Measurements from ENCODE around the gene TXNRD1.

DNA sequence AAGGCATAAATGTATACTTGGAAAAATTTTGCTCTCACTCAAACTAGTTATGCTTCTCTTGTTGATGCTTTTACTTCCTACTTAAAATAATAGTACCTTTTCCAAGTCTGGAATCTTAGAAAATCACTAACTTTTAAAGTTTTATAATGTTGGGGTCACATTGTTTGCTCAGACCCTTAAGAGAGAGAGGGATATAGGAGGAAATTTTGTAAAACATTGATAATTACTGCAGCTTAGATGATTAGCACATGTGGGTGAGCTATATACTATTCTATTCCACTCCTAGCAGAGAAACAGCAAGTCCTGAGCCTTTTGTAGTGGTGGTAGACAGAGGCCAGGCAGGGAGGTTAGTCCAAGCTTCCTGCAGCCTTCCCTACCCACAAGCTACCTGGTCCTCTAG, 101.4 kb downstream of the TXNRD1 start:
- no peak for TF ChIP-seq CTCF (IDR thresholded peaks at IDR 0.05; ENCODE audit: low read depth, low read length, poor library complexity, severe bottlenecking)
- no peak for TF ChIP-seq EZH2phosphoT487 (IDR thresholded peaks at IDR 0.05; ENCODE audit: borderline replicate concordance, low read length)

Data from DOHH2 (cell line).